Panc1 (cell line): ENCODE results near the gene AGRP. TPM values are rescaled to one million over a fixed set of nuclear protein-coding genes. Genes with fewer than 3 reads are reported as not detected.

Experiments
- ATAC-seq: fragments of 200-7000 bp; cut with Tn5 transposase; 2 replicates; pipeline ENCODE4 v1.9.1; 2020; ENCODE audit warnings: mild to moderate bottlenecking, moderate library complexity
- BruUV-seq: library from RNA; stranded (reverse); fragments of 400-500 nt; replicated peaks from 2 replicates; lab custom pipeline; 2021; lab: Mats Ljungman, UMichigan
- CTCF ChIA-PET: fragments of 300-600 bp; sonication (Branson Sonifier 250); formaldehyde crosslinking; loops from one replicate; lab custom pipeline; 2022; ENCODE audit warnings: antibody characterized with exemption; lab: Charles Lee
- POLR2A ChIA-PET: fragments of 300-600 bp; sonication (Branson Sonifier 250); formaldehyde crosslinking; loops from one replicate; lab custom pipeline; 2022; ENCODE audit warnings: antibody characterized with exemption; lab: Charles Lee
- DNase-seq: peaks from one replicate; pipeline ENCODE4 v3.0.0-alpha.2; 2010; ENCODE audit warnings: low read depth, low spot score
- H3K27ac ChIP-seq: 2 replicates; pipeline ENCODE4 v1.5.1; 2011; ENCODE audit warnings: mild to moderate bottlenecking, low read length, inconsistent platforms
- H3K27me3 ChIP-seq: fragments of 200-500 bp; sonication (Bioruptor generic); 2 replicates; pipeline ENCODE4 v1.6.0; 2014; ENCODE audit warnings: low read length, inconsistent platforms; ENCODE audit not compliant: control insufficient read depth, insufficient read depth
- H3K36me3 ChIP-seq: fragments of 200-500 bp; sonication (Bioruptor generic); 2 replicates; pipeline ENCODE4 v1.5.1; 2014; ENCODE audit warnings: inconsistent platforms, mild to moderate bottlenecking, low read length, moderate library complexity; ENCODE audit not compliant: control insufficient read depth, insufficient read depth
- H3K4me1 ChIP-seq: 2 replicates; pipeline ENCODE4 v1.5.1; 2011; ENCODE audit warnings: inconsistent platforms, mild to moderate bottlenecking, low read length, moderate library complexity; ENCODE audit not compliant: control insufficient read depth, insufficient read depth
- H3K4me3 ChIP-seq, 2 experiments: 2 replicates each; pipeline ENCODE4 v1.5.1; 2011 to 2012; ENCODE audit warnings: low read depth in 2 of 2, low read length in 2 of 2, mild to moderate bottlenecking in 2 of 2, inconsistent platforms in 1 of 2, moderate library complexity in 1 of 2
- H3K9me3 ChIP-seq: fragments of 200-500 bp; sonication (Bioruptor generic); 2 replicates; pipeline ENCODE4 v1.5.1; 2014; ENCODE audit warnings: low read depth, mild to moderate bottlenecking, inconsistent platforms, low read length, moderate library complexity; ENCODE audit not compliant: control insufficient read depth, insufficient read depth
- POLR2AphosphoS5 ChIP-seq: IDR thresholded peaks from 2 replicates; pipeline ENCODE4 v1.6.1; 2012; ENCODE audit warnings: mild to moderate bottlenecking, low read depth, low read length, moderate library complexity
- SIN3A ChIP-seq: IDR thresholded peaks from 2 replicates; pipeline ENCODE4 v1.6.1; 2012; ENCODE audit warnings: low read depth, mild to moderate bottlenecking, low read length, moderate library complexity, borderline replicate concordance; ENCODE audit not compliant: insufficient read depth
- TCF7L2 ChIP-seq: IDR thresholded peaks from 2 replicates; pipeline ENCODE4 v1.6.1; 2011; ENCODE audit warnings: mild to moderate bottlenecking, low read depth, low read length, inconsistent platforms
- in situ Hi-C: cut with HindIII; loops from 2 replicates; pipeline ENCODE4 v1.10.0; 2016; ENCODE audit warnings: low sequenced_read_pairs, low pct_unique_long_range_greater_than_20kb
- intact Hi-C: fragments of 100-400 bp; cut with micrococcal nuclease; formaldehyde crosslinking; loops from one replicate; pipeline ENCODE4 v1.10.0; 2022; ENCODE audit not compliant: unreplicated experiment
- total RNA-seq: library from RNA; stranded (reverse); gene quantifications from one replicate; pipeline ENCODE4 v1.2.1, GENCODE V29; 2021; ENCODE audit not compliant: unreplicated experiment
- TF ChIP-seq, protein P1 (sequence below), 2 experiments: IDR thresholded peaks; 2 replicates each; pipeline ENCODE4 v1.6.1; 2011 to 2012; ENCODE audit warnings: low read depth in 2 of 2, control low read depth in 1 of 2, low read length in 1 of 2, mild to moderate bottlenecking in 1 of 2, moderate library complexity in 1 of 2; ENCODE audit not compliant: insufficient read depth in 1 of 2
- TF ChIP-seq, protein P2 (sequence below): fragments of 450-650 bp; IDR thresholded peaks from 2 replicates; pipeline ENCODE4 v1.5.1; 2017; ENCODE audit warnings: mild to moderate bottlenecking

Gene AGRP
- total RNA-seq, 1 experiment from 2014 or later = not detected

DNA sequence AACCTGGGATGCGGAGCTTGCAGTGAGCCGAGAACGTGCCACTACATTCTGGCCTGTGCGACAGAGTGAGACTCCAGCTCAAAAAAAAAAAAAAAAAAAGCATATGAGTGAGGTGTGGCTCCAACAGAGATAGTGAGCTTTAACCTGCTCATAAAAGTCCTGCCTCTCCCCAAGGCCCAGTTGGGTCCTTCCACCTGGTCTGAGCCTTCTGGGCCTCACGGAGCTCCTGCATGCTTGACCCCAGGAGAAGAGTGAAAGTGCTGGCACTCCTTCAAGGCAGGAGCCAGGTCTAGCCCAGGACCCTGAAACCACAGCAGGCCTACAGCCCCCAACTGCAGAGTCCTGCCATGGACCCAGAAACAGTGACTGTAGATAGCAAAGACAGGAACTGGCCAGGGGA, 34.8 kb downstream of the AGRP start:
- H3K36me3 ChIP-seq = no peaks in the 10 kb centered on the region
- no peaks in the 10 kb centered on the region for H3K27me3 ChIP-seq
- no peak overlapping the region for H3K27ac ChIP-seq
- ChIA-PET CTCF (interaction anchor here (2.1 kb wide), 1 partner anchor 21 kb away, joined by 7 read pairs; no protein-coding TSS in a partner anchor), POLR2A (interaction anchor here (0.6 kb wide), 1 partner anchor 66 kb away, joined by 4 read pairs; no protein-coding TSS in a partner anchor)
- ATAC-seq (no peak), DNase-seq (no peak)
- no peaks in the 10 kb centered on the region for H3K9me3 ChIP-seq
- no peaks in the 10 kb centered on the region for H3K4me1 ChIP-seq
- in situ Hi-C loops (no loop called here), intact Hi-C loops (no loop called here)
- TF ChIP-seq, protein P1, sequence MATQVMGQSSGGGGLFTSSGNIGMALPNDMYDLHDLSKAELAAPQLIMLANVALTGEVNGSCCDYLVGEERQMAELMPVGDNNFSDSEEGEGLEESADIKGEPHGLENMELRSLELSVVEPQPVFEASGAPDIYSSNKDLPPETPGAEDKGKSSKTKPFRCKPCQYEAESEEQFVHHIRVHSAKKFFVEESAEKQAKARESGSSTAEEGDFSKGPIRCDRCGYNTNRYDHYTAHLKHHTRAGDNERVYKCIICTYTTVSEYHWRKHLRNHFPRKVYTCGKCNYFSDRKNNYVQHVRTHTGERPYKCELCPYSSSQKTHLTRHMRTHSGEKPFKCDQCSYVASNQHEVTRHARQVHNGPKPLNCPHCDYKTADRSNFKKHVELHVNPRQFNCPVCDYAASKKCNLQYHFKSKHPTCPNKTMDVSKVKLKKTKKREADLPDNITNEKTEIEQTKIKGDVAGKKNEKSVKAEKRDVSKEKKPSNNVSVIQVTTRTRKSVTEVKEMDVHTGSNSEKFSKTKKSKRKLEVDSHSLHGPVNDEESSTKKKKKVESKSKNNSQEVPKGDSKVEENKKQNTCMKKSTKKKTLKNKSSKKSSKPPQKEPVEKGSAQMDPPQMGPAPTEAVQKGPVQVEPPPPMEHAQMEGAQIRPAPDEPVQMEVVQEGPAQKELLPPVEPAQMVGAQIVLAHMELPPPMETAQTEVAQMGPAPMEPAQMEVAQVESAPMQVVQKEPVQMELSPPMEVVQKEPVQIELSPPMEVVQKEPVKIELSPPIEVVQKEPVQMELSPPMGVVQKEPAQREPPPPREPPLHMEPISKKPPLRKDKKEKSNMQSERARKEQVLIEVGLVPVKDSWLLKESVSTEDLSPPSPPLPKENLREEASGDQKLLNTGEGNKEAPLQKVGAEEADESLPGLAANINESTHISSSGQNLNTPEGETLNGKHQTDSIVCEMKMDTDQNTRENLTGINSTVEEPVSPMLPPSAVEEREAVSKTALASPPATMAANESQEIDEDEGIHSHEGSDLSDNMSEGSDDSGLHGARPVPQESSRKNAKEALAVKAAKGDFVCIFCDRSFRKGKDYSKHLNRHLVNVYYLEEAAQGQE (IDR thresholded peaks at IDR 0.05; ENCODE audit: insufficient read depth in 1 of 2, low read depth in 2 of 2, low read length in 1 of 2) = no peak
- TF ChIP-seq TCF7L2 (no peak), SIN3A (no peak), POLR2AphosphoS5 (no peak)
- TF ChIP-seq, protein P2, sequence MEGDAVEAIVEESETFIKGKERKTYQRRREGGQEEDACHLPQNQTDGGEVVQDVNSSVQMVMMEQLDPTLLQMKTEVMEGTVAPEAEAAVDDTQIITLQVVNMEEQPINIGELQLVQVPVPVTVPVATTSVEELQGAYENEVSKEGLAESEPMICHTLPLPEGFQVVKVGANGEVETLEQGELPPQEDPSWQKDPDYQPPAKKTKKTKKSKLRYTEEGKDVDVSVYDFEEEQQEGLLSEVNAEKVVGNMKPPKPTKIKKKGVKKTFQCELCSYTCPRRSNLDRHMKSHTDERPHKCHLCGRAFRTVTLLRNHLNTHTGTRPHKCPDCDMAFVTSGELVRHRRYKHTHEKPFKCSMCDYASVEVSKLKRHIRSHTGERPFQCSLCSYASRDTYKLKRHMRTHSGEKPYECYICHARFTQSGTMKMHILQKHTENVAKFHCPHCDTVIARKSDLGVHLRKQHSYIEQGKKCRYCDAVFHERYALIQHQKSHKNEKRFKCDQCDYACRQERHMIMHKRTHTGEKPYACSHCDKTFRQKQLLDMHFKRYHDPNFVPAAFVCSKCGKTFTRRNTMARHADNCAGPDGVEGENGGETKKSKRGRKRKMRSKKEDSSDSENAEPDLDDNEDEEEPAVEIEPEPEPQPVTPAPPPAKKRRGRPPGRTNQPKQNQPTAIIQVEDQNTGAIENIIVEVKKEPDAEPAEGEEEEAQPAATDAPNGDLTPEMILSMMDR = no peak
- no TSS peak for BruUV-seq
- H3K4me3 ChIP-seq = no peak overlapping the region

- no TSS peak for BruUV-seq
- H3K27me3 ChIP-seq = no peaks in the 10 kb centered on the region
- H3K36me3 ChIP-seq = no peaks in the 10 kb centered on the region
- H3K27ac ChIP-seq = no peak overlapping the region
- TF ChIP-seq, protein P2 = peak; percentile 72
- TF ChIP-seq, protein P1 (IDR thresholded peaks at IDR 0.05; ENCODE audit: insufficient read depth in 1 of 2, low read depth in 2 of 2, low read length in 1 of 2) = no peak
- H3K4me1 ChIP-seq = no peaks in the 10 kb centered on the region
- no peaks in the 10 kb centered on the region for H3K9me3 ChIP-seq
- POLR2A ChIA-PET = interaction anchor here (0.6 kb wide), 1 partner anchor 37 kb away, joined by 3 read pairs; no protein-coding TSS in a partner anchor
- in situ Hi-C loops = no loop called here
- no peak for DNase-seq
- peak; percentile 68 for ATAC-seq
- intact Hi-C loops = no loop called here
- no peak overlapping the region for H3K4me3 ChIP-seq
- CTCF ChIA-PET = interaction anchor here (0.6 to 2.1 kb wide), 2 partner anchors 20 to 118 kb away, joined by 4 to 7 read pairs; no protein-coding TSS in a partner anchor
Observed at GRCh38 chr16:67447508-67448076, 35.8 kb downstream of the AGRP start.
